HepG2 (cell line): ENCODE measurements around the gene NUDT13. TPM values are rescaled to one million over a fixed set of nuclear protein-coding genes. Genes with fewer than 3 reads are reported as not detected.
A peak's percentile ranks its signal among the peaks of the same experiment; 100 is the strongest.

Experiments
- ATAC-seq: fragments of 200-7000 bp; cut with Tn5 transposase; 3 replicates; pipeline ENCODE4 v1.9.1; 2020; ENCODE audit warnings: mild to moderate bottlenecking, moderate library complexity
- BruUV-seq: library from RNA; stranded (reverse); fragments of 400-500 nt; replicated peaks from 2 replicates; lab custom pipeline; 2021; lab: Mats Ljungman, UMichigan
- CTCF ChIA-PET: fragments of 300-600 bp; formaldehyde crosslinking; extraction: SDS; loops from one replicate; lab custom pipeline; 2021; ENCODE audit warnings: low total read pairs, inconsistent platforms, low intra/inter-chr PET ratio; lab: Yijun Ruan, JAX
- POLR2A ChIA-PET: fragments of 350-600 bp; sonication (Branson Sonifier 250); formaldehyde crosslinking; loops from one replicate; lab custom pipeline; 2020; ENCODE audit warnings: antibody characterized with exemption, inconsistent platforms; lab: Yijun Ruan, JAX
- DNase-seq: peaks from one replicate; pipeline ENCODE4 v3.0.0-alpha.2; 2015; ENCODE audit warnings: low spot score
- FAIRE-seq: peaks from 3 replicates; lab custom pipeline; 2011; peaks lifted over from hg19 to GRCh38; lab: Jason Lieb, UNC
- H2AFZ ChIP-seq: one replicate; pipeline ENCODE4 v1.6.1; 2011; ENCODE audit warnings: low read length, inconsistent platforms
- H3K27ac ChIP-seq: fragments of 300-600 bp; 3 replicates; pipeline ENCODE4 v1.8.0; 2011; ENCODE audit warnings: mixed run types, mild to moderate bottlenecking, mixed read lengths, low read length, inconsistent platforms; ENCODE audit not compliant: insufficient read depth; ENCODE audit errors: extremely low read length
- H3K27me3 ChIP-seq, 2 experiments: fragments of 200-600 bp in 1 of 2; 2 replicates in 1 of 2; 3 replicates in 1 of 2; pipeline versions ENCODE4 v1.6.0 to v1.8.0; 2011; ENCODE audit warnings: low read length in 2 of 2, mild to moderate bottlenecking in 2 of 2, moderate library complexity in 2 of 2, inconsistent platforms in 1 of 2; ENCODE audit not compliant: insufficient read depth in 2 of 2, control insufficient read depth in 1 of 2
- H3K36me3 ChIP-seq, 2 experiments: fragments of 200-600 bp in 1 of 2; replicated peaks in 1 of 2; 2 replicates in 1 of 2; 3 replicates in 1 of 2; pipeline versions ENCODE4 v1.5.1 to v1.8.0; 2011; ENCODE audit warnings: low read length in 2 of 2, inconsistent platforms in 1 of 2; ENCODE audit not compliant: insufficient read depth in 2 of 2, control insufficient read depth in 1 of 2
- H3K4me1 ChIP-seq: 2 replicates; pipeline ENCODE4 v1.5.1; 2012; ENCODE audit warnings: low read length, inconsistent platforms; ENCODE audit not compliant: insufficient read depth
- H3K4me2 ChIP-seq: 2 replicates; pipeline ENCODE4 v1.6.0; 2011; ENCODE audit warnings: low read depth, low read length, inconsistent platforms
- H3K4me3 ChIP-seq, 3 experiments: fragments of 200-600 bp in 1 of 3; sonication (generic), shearing (Covaris generic) in 1 of 3; replicated peaks in 1 of 3; 2 replicates each; pipeline ENCODE4 v1.5.1; 2011 to 2016; ENCODE audit warnings: low read length in 3 of 3, inconsistent platforms in 2 of 3, low read depth in 2 of 3, mild to moderate bottlenecking in 2 of 3, control low read depth in 1 of 3, mixed read lengths in 1 of 3; ENCODE audit not compliant: insufficient read depth in 1 of 3
- H3K79me2 ChIP-seq: one replicate; pipeline ENCODE4 v1.6.1; 2011; ENCODE audit warnings: low read length, inconsistent platforms; ENCODE audit not compliant: insufficient read depth
- H3K9ac ChIP-seq: 2 replicates; pipeline ENCODE4 v1.6.0; 2011; ENCODE audit warnings: mild to moderate bottlenecking, low read depth, low read length, inconsistent platforms; ENCODE audit not compliant: insufficient read depth
- H3K9me3 ChIP-seq: 2 replicates; pipeline ENCODE4 v1.5.1; 2012; ENCODE audit warnings: mild to moderate bottlenecking, low read length
- H4K20me1 ChIP-seq: 2 replicates; pipeline ENCODE4 v1.6.0; 2011; ENCODE audit warnings: inconsistent platforms, mild to moderate bottlenecking, low read length, moderate library complexity; ENCODE audit not compliant: insufficient read depth
- CEBPB ChIP-seq: IDR thresholded peaks from 2 replicates; pipeline ENCODE4 v1.6.1; 2011; ENCODE audit warnings: low read depth, low read length, improper control_type of control experiment, borderline replicate concordance
- KDM5B ChIP-seq: sonication (generic); formaldehyde crosslinking; IDR thresholded peaks from 2 replicates; pipeline ENCODE4 v1.4.0; 2020; ENCODE audit warnings: missing genetic modification reagents, mild to moderate bottlenecking, borderline replicate concordance
- PRPF4 ChIP-seq: fragments of 200-400 bp; formaldehyde crosslinking; IDR thresholded peaks from 2 replicates; pipeline ENCODE4 v1.6.1; 2016; ENCODE audit warnings: low read length, low read depth; ENCODE audit not compliant: poor library complexity, severe bottlenecking
- SP5 ChIP-seq: IDR thresholded peaks from 2 replicates; pipeline ENCODE4 v1.6.1; 2016; ENCODE audit warnings: low read depth, borderline replicate concordance
- WGBS: methylation state at CpG from one replicate; pipeline ENCODE4 v1.1.6; 2017; ENCODE audit warnings: low lambda C conversion rate; 5-methylcytosine and 5-hydroxymethylcytosine counted together
- in situ Hi-C: cut with HindIII; loops from 2 replicates; pipeline ENCODE4 v1.10.0; 2017; ENCODE audit warnings: low pct_unique_long_range_greater_than_20kb; ENCODE audit not compliant: extremely low pct_ligation_motif_present
- intact Hi-C: fragments of 100-400 bp; cut with micrococcal nuclease; formaldehyde crosslinking; loops from one replicate; pipeline ENCODE4 v1.10.0; 2022; ENCODE audit not compliant: unreplicated experiment
- polyA plus RNA-seq, 8 experiments: library from polyadenylated mRNA; depleted of rRNA in 3 of 8; stranded (reverse) in 7 of 8; unstranded in 1 of 8; fragments of >200 nt; fragmentation: Illumina TruSeq in 4 of 8; extraction: Trizol in 4 of 8; gene quantifications; 2 replicates each; pipeline versions ENCODE4 v1.2.1 to v1.2.3, GENCODE V29; 2011 to 2016; ENCODE audit warnings: low read depth in 4 of 8, missing spikeins in 1 of 8, mixed read lengths in 1 of 8; ENCODE audit not compliant: insufficient read depth in 1 of 8
- total RNA-seq, 5 experiments: library from RNA; depleted of rRNA; stranded (reverse); fragments of >200 nt; fragmentation: Illumina TruSeq; extraction: Trizol; gene quantifications; 2 replicates each; pipeline ENCODE4 v1.2.3, GENCODE V29; 2016; ENCODE audit warnings: low read depth in 1 of 5
- TF ChIP-seq, protein P1 (sequence below): sonication (generic); formaldehyde crosslinking; IDR thresholded peaks from 2 replicates; pipeline ENCODE4 v1.5.1; 2020; ENCODE audit warnings: missing genetic modification reagents, mild to moderate bottlenecking, borderline replicate concordance
- TF ChIP-seq, protein P2 (sequence below): sonication (generic); formaldehyde crosslinking; IDR thresholded peaks from 2 replicates; pipeline ENCODE4 v1.4.0; 2020; ENCODE audit warnings: mild to moderate bottlenecking, low read depth, missing genetic modification reagents
- TF ChIP-seq, protein P3 (sequence below): sonication (generic); formaldehyde crosslinking; IDR thresholded peaks from 2 replicates; pipeline ENCODE4 v1.4.0; 2020; ENCODE audit warnings: missing genetic modification reagents, borderline replicate concordance
- TF ChIP-seq, protein P4 (sequence below): fragments of 450-650 bp; IDR thresholded peaks from 2 replicates; pipeline ENCODE4 v1.6.1; 2017
- TF ChIP-seq, protein P5 (sequence below): sonication (generic); formaldehyde crosslinking; IDR thresholded peaks from 2 replicates; pipeline ENCODE4 v1.4.0; 2020; ENCODE audit warnings: missing genetic modification reagents

Gene NUDT13
- total and polyA plus RNA-seq, 2 of the 13 experiments (the other 11 are each of a cell fraction or from before 2014, with no cell fraction given), result 4.2 to 6.5 TPM

DNA sequence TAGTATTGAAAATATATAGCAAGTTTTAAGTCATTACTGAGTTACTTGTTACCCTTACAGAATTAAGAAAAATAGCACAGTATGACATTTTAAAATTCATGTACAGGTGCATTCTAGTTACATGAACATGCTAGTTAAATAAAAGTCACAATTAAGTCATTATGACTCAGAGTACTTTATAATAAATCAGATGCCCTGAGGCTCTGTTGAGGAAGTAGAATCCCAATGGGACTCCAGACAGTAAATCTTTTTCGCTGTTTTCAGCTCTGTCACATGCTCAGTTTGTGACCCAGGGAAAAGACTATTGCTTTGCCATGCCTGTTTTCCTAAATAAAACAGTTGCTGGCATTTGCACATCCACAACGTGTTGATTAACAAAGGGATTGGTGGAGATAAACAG is 21.0 kb downstream of the NUDT13 start:
- Histone ChIP-seq H3K9me3 (no peaks in the 10 kb centered on the region), H3K4me1 (peaks cover 44% of the 10 kb centered on the region), H3K9ac (no peak overlapping the region), H3K4me2 (no peak overlapping the region), H3K79me2 (no peaks in the 10 kb centered on the region), H2AFZ (no peak overlapping the region), H3K27ac (peak overlapping the region; percentile 73), H3K27me3 (no peaks in the 10 kb centered on the region), H3K4me3 (no peak overlapping the region), H4K20me1 (no peaks in the 10 kb centered on the region), H3K36me3 (peaks cover 6 to 57% of the 10 kb centered on the region in 2 experiments)
- BruUV-seq, result no TSS peak
- FAIRE-seq (no peak), DNase-seq (no peak), ATAC-seq (no peak)
- 77% methylated on average over 2 of the region's 2 CpGs for WGBS
- intact Hi-C loops (no loop called here), in situ Hi-C loops (no loop called here)
- ChIA-PET CTCF (no interaction called here), POLR2A (interaction anchor here (1.2 to 3.6 kb wide), 2 partner anchors 20 to 35 kb away, joined by 4 to 26 read pairs; partner anchors contain the start of genes NUDT13 and P4HA1)
- TF ChIP-seq, protein P1, sequence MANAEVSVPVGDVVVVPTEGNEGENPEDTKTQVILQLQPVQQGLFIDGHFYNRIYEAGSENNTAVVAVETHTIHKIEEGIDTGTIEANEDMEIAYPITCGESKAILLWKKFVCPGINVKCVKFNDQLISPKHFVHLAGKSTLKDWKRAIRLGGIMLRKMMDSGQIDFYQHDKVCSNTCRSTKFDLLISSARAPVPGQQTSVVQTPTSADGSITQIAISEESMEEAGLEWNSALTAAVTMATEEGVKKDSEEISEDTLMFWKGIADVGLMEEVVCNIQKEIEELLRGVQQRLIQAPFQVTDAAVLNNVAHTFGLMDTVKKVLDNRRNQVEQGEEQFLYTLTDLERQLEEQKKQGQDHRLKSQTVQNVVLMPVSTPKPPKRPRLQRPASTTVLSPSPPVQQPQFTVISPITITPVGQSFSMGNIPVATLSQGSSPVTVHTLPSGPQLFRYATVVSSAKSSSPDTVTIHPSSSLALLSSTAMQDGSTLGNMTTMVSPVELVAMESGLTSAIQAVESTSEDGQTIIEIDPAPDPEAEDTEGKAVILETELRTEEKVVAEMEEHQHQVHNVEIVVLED (CRISPR knock-in tag), result no peak
- TF ChIP-seq SP5 (no peak), CEBPB (no peak), KDM5B (no peak), PRPF4 (no peak)
- TF ChIP-seq, protein P2, sequence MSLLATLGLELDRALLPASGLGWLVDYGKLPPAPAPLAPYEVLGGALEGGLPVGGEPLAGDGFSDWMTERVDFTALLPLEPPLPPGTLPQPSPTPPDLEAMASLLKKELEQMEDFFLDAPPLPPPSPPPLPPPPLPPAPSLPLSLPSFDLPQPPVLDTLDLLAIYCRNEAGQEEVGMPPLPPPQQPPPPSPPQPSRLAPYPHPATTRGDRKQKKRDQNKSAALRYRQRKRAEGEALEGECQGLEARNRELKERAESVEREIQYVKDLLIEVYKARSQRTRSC (CRISPR knock-in tag), result no peak
- TF ChIP-seq, protein P3, sequence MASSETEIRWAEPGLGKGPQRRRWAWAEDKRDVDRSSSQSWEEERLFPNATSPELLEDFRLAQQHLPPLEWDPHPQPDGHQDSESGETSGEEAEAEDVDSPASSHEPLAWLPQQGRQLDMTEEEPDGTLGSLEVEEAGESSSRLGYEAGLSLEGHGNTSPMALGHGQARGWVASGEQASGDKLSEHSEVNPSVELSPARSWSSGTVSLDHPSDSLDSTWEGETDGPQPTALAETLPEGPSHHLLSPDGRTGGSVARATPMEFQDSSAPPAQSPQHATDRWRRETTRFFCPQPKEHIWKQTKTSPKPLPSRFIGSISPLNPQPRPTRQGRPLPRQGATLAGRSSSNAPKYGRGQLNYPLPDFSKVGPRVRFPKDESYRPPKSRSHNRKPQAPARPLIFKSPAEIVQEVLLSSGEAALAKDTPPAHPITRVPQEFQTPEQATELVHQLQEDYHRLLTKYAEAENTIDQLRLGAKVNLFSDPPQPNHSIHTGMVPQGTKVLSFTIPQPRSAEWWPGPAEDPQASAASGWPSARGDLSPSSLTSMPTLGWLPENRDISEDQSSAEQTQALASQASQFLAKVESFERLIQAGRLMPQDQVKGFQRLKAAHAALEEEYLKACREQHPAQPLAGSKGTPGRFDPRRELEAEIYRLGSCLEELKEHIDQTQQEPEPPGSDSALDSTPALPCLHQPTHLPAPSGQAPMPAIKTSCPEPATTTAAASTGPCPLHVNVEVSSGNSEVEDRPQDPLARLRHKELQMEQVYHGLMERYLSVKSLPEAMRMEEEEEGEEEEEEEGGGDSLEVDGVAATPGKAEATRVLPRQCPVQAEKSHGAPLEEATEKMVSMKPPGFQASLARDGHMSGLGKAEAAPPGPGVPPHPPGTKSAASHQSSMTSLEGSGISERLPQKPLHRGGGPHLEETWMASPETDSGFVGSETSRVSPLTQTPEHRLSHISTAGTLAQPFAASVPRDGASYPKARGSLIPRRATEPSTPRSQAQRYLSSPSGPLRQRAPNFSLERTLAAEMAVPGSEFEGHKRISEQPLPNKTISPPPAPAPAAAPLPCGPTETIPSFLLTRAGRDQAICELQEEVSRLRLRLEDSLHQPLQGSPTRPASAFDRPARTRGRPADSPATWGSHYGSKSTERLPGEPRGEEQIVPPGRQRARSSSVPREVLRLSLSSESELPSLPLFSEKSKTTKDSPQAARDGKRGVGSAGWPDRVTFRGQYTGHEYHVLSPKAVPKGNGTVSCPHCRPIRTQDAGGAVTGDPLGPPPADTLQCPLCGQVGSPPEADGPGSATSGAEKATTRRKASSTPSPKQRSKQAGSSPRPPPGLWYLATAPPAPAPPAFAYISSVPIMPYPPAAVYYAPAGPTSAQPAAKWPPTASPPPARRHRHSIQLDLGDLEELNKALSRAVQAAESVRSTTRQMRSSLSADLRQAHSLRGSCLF (CRISPR knock-in tag), result no peak
- TF ChIP-seq, protein P4, sequence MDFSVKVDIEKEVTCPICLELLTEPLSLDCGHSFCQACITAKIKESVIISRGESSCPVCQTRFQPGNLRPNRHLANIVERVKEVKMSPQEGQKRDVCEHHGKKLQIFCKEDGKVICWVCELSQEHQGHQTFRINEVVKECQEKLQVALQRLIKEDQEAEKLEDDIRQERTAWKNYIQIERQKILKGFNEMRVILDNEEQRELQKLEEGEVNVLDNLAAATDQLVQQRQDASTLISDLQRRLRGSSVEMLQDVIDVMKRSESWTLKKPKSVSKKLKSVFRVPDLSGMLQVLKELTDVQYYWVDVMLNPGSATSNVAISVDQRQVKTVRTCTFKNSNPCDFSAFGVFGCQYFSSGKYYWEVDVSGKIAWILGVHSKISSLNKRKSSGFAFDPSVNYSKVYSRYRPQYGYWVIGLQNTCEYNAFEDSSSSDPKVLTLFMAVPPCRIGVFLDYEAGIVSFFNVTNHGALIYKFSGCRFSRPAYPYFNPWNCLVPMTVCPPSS, result no peak
- TF ChIP-seq, protein P5, sequence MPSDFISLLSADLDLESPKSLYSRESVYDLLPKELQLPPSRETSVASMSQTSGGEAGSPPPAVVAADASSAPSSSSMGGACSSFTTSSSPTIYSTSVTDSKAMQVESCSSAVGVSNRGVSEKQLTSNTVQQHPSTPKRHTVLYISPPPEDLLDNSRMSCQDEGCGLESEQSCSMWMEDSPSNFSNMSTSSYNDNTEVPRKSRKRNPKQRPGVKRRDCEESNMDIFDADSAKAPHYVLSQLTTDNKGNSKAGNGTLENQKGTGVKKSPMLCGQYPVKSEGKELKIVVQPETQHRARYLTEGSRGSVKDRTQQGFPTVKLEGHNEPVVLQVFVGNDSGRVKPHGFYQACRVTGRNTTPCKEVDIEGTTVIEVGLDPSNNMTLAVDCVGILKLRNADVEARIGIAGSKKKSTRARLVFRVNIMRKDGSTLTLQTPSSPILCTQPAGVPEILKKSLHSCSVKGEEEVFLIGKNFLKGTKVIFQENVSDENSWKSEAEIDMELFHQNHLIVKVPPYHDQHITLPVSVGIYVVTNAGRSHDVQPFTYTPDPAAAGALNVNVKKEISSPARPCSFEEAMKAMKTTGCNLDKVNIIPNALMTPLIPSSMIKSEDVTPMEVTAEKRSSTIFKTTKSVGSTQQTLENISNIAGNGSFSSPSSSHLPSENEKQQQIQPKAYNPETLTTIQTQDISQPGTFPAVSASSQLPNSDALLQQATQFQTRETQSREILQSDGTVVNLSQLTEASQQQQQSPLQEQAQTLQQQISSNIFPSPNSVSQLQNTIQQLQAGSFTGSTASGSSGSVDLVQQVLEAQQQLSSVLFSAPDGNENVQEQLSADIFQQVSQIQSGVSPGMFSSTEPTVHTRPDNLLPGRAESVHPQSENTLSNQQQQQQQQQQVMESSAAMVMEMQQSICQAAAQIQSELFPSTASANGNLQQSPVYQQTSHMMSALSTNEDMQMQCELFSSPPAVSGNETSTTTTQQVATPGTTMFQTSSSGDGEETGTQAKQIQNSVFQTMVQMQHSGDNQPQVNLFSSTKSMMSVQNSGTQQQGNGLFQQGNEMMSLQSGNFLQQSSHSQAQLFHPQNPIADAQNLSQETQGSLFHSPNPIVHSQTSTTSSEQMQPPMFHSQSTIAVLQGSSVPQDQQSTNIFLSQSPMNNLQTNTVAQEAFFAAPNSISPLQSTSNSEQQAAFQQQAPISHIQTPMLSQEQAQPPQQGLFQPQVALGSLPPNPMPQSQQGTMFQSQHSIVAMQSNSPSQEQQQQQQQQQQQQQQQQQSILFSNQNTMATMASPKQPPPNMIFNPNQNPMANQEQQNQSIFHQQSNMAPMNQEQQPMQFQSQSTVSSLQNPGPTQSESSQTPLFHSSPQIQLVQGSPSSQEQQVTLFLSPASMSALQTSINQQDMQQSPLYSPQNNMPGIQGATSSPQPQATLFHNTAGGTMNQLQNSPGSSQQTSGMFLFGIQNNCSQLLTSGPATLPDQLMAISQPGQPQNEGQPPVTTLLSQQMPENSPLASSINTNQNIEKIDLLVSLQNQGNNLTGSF (CRISPR knock-in tag), result no peak
